HG02571 (cell line): ENCODE measurements around the gene NBL1.

ENCODE experiments used
- ATAC-seq: cut with Tn5 transposase; IDR thresholded peaks from one replicate; pipeline ENCODE4 v1.9.1; 2021; ENCODE audit warnings: mild to moderate bottlenecking, moderate library complexity; ENCODE audit not compliant: unreplicated experiment

Gene NBL1

DNA sequence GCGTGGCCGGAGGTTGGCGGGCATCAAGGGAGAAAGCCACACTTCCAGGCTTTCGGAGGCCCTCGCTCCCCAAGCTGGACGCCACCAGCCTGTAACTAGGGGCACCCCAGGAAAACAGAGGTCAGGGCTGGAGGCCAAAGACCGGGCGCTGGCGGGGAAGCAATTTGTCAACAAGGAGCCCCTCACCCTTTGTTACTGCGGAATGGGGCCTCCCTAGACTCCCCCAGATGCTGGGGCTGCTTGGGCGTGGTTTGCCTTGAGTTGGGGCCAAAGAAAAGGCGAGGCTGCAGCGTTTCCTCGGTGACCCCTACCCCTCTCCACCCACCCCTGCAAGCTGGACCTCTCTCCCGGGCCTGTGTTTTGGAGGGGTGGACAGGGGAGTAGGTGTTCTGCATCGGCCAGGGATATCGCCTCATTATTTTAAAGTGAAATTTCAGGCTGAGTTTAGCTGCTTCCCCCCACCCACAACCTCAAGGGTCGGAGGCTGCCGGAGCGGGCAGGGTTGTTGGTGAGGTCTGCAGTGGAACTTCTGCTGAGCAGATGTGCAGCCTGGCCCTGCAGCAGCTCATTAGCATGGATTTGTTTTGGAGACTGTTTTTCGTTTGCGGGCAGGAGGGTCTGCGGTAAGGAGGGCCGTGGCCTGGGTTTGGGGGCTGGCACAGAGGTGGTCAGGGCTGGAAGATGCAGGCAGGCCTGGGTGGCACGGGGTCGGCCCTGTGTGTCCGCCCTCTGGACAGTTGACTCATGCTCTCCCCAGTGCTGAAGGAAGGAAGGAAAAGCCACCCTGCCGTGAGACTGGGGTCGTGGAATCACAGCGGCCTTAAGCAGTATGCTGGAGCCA, 1.5 kb downstream of the NBL1 start:
- no peak for ATAC-seq

DNA sequence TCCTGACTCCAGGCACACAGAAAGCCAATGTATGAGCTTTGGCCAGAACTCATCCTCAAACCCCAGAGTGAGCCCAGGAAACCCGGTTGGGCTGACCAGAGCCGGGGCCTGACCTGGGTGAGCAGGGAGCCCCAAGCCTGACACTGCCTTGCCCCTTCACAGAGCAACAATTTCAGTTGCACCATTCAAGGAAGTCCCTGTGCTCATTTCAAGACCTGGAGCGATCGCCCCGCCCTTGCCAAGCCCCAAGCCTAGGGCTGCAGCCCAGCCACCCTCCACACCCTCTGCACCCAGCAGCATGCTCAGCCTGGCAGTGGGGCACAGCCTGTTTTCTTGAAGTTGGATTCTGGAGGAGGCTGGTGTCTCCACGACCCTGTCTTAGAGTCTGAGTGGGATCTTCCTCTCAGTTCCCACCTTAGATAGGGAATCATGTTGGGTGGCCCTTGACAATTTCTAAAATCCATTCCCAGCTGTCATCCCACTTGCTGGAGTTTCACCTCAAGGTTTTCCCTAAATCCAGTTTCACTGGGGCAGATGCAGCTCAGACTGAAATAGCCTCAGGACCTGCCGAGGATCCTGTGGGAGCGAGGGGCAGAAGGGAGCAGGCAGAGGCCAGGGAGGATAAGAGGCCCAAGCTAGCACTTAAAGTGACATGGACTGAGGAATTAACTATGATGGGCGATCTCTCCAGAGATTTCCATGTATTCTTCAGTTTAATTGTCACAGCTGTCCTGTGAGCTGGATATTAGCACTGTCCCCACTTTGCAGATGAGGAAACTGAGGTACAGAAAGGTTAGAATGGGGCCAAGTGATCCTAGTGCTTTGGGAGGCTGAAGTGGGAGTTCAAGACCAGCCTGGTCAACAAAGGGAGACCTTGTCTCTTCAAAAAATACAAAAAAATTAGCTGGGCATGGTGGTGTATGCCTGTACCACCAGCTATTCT, 2.5 kb downstream of the NBL1 start:
- no peak for ATAC-seq

DNA sequence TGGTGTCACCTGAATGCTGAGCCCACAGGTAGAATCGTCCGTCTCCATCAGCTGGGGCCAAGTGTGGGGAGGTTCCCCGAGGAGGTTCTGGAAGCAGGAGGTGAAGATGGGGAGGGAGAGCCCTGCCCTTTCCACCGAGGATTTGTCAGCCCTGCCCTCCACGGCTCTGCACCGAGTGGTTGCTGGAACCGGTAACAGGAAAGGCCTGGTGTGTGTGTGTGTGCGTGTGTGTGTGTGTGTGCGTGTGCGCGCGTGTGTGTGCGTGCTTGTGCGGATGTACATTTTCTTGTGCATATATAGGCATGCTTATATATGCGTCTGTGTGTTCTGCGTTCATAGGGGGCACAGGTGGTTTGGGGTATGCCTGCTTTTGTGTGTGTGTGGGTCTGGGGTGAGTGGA, 3.5 kb downstream of the NBL1 start:
- ATAC-seq = no peak

DNA sequence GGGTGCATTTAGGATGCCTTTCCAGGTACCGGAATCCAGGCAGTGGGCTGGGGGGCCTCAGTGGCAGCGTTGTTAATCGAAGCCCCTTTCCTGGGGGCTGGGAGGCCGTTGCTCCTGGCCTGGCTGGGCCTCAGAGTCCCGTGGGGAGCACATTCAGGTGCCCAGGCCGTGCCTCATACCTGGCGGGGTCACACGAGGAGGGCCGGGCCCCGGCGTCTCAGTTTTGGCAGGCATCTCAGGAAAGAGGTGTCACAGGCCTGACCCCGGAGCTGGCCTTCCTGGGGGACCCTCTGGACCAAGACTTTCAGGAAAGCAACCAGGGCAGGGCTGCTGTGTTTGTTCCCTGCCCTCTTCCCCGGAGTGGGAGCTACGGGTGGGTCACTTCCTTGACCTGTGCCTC, 4.1 kb downstream of the NBL1 start:
- ATAC-seq = no peak

DNA sequence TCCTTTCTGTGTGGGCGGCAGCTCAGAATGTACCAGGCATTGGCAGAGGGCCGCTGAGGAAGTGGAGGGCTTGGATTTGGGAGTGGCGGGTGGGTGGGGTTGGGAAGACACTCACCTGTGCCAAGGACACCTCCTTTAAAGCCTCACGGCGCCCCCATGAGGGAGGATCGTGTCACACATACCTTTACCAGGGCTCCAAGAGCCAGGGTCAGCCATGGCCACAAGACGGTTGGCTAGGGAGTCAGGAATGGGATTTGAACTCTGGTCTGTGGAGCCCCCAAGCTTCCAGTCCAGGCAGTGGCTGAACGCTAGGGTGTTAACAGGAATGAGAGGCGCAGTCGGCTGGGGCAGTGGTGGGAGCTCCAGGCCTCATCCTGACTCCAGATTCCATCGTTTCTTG, 4.6 kb downstream of the NBL1 start:
- ATAC-seq = no peak

DNA sequence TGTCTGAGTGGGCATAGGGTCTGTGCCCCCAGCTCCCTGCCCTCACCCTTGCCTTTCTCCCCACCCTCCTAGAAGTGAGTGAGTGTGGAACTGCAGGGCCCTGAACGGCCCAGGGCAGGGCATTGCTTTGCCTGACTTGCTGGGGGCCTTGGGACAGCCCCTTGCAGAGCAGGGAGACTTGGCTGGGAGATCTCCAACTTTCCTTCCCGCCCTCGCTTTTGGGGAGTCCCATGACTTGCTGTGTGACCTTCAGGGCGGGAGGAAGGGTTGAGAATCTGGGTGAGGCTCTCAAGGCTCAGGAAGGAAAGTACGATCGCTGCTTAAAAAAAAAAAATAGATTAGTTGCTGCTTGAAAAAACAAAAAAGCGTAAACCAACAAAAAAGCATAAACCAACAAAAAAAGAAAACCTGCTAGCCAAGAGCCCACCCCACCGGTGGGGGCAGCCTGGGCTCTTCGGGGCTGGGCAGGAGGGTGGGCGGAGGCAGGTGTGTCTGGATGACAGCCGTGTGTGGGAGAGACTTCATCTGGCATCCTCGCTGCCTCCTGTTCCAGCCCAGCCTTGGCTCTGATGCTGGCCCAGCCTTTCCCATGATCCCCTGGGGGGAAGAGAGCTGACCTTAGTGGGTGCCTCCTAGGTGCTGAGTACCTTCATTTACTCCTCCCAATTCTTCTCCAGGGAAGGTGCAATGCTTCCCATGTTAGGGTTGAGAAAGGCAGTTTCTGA, 6.5 kb downstream of the NBL1 start:
- no peak for ATAC-seq

DNA sequence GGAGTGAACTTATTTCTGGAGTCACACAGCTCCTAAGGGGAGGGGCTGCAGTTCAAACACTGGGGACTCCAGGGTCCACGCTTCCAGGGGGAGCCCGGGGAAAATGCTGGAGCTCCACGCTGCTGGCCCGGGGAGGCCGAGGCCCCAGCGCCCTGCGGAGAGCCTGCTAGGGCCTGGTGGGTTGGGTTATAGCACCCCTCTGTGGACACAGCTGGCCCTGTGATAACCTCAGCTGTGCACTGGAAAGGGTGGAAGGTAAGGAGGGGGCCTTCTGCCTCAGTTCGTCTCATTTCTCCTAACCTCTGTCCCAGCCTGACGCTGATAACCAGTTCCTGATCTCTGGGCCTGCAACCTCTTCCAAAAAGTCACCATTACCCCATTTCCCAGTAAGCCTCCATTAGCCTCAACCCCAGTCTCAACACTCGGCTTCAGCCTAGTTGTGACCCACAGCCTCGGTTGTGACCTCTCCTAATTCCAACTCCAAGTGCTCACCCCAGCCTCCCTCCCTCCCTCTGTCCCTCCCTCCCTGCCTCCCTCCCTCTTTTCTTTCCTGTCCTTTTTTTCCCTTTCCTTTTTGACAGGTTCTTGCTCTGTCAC, 7.1 kb downstream of the NBL1 start:
- ATAC-seq = no peak

DNA sequence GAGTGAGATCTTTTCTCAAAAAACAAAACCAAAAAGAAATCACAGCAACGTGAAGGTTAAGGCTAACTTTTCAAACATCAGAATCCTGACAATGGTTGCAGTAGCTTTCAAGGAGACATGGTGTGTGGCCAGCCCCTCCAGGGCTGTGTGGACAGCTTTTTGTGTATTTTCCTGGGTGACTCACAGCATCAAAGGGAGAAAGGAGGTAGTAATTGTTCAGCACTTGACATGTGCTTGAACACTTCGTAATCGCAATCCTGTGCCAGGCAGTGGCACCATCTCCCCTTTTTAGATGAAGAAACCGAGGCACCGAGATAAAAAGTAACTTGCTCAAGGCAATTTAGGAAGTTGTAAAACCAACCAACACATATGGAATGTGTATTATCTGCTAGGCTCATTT, 10.3 kb downstream of the NBL1 start:
- ATAC-seq = no peak

DNA sequence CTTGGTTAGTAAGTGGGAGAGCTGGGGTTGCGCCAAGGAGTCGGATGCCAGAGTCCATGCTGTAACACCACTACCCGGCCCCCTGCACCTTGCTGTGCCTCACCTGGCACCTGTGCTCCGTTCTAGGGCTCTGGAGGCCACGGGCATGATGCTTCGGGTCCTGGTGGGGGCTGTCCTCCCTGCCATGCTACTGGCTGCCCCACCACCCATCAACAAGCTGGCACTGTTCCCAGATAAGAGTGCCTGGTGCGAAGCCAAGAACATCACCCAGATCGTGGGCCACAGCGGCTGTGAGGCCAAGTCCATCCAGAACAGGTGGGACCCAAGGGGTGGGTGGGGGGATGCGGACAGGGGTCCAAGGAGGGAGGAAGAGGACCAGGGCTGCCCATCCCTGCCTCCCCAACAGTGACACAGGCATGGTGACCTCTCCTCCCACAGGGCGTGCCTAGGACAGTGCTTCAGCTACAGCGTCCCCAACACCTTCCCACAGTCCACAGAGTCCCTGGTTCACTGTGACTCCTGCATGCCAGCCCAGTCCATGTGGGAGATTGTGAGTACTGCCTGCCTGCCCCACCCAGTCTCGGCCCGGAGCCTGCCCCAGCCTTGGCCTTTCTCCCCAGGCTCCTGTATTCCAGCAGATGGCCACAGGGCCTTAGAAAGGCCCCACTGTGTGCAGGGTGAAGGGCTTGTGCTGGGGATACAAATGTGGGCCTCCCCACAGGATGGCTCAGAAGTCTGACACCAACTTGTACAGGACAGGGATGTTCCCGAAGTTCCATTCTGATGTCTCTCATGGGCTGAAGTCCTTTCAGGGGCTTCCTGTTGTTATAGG, 11.0 kb downstream of the NBL1 start:
- no peak for ATAC-seq

DNA sequence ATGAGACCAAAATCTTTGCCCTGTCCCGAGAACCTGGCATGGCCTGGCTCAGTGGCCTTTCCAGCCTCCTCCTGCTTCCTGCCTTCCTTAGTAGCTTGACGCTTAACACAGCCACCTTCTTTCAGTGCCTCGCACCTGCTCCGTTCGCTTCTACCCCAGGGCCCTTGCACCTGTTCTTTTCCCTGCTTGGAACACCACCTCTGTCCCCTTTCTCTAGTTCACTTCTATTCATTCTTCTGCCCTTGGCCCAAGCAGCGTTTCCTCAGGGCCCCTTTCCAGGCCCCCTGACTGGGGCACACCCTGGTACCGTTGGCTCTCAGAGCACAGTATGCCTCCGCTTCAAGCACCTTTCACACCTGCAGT, 11.6 kb downstream of the NBL1 start:
- no peak for ATAC-seq

DNA sequence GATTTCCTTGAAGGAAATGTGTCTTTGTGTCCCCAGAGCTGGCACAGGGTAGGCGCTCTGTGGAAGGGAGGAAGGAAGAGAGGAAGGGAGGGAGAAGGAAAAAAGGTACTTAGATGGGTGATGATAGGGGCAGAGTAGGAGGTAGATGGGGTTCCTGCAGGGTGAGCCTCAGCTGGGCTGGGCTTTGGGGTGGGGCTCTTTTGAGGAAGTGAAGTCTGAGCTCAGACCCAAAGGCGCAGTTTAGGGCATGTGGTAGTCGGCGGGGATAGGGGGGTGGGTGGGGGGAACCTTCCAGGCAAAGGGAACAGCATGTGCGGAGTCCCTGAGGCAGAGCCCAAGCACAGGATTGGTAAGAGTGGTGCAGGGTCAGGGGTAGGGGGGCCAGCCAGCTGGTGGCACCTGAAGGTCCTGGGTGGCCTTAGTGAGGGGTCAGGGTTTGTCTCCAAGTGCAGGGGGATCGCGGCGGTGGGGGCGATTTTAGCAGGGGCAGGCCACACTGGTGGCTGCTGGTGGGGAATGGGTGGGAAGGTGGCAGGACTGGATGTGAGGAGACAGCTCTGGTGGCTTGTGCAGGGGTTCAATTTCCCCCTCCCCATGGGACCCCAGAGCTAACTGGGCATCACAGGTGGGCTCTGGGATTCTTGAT, 12.1 kb downstream of the NBL1 start:
- no peak for ATAC-seq

DNA sequence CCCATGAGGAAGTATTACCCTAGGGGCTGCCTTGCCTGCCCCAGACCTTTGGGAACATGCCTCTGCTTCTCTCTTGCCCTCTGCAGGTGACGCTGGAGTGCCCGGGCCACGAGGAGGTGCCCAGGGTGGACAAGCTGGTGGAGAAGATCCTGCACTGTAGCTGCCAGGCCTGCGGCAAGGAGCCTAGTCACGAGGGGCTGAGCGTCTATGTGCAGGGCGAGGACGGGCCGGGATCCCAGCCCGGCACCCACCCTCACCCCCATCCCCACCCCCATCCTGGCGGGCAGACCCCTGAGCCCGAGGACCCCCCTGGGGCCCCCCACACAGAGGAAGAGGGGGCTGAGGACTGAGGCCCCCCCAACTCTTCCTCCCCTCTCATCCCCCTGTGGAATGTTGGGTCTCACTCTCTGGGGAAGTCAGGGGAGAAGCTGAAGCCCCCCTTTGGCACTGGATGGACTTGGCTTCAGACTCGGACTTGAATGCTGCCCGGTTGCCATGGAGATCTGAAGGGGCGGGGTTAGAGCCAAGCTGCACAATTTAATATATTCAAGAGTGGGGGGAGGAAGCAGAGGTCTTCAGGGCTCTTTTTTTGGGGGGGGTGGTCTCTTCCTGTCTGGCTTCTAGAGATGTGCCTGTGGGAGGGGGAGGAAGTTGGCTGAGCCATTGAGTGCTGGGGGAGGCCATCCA, 12.8 kb downstream of the NBL1 start:
- no peak for ATAC-seq

DNA sequence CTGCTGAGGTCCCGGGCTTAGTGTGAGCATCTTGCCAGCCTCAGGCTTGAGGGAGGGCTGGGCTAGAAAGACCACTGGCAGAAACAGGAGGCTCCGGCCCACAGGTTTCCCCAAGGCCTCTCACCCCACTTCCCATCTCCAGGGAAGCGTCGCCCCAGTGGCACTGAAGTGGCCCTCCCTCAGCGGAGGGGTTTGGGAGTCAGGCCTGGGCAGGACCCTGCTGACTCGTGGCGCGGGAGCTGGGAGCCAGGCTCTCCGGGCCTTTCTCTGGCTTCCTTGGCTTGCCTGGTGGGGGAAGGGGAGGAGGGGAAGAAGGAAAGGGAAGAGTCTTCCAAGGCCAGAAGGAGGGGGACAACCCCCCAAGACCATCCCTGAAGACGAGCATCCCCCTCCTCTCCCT, 13.4 kb downstream of the NBL1 start:
- no peak for ATAC-seq

DNA sequence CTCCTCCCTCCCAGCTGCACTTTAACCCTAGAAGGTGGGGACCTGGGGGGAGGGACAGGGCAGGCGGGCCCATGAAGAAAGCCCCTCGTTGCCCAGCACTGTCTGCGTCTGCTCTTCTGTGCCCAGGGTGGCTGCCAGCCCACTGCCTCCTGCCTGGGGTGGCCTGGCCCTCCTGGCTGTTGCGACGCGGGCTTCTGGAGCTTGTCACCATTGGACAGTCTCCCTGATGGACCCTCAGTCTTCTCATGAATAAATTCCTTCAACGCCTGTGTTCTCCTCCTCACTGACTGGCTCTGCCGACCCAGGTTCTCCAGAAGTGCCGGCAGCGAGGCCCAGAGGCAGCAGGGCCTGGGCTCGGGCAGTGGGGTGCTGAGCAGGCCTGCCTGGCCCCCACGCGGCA, 14.1 kb downstream of the NBL1 start:
- ATAC-seq = no peak

DNA sequence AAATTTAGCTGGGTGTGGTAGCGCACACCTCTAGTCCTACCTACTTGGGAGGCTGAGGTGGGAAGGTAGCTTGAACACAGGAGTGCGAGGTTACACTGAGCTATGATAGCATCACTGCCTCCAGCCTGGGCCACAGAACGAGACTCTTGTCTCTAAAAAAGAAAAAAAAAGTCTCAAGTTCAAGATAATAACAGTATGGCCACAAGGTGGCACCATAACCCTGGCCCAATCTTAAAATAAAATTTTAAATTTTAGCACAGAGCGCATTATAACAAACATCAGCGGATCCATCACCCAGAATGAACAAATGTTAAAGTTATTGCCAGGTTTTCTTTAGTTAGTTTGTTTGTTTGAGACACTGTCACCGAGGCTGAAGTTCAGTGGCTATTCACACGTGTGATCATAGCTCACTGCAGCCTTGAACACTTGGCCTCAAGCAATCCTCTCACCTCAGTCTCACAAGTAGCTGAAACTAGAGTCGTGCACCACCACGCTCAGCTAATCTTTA, 17.7 kb downstream of the NBL1 start:
- no peak for ATAC-seq

DNA sequence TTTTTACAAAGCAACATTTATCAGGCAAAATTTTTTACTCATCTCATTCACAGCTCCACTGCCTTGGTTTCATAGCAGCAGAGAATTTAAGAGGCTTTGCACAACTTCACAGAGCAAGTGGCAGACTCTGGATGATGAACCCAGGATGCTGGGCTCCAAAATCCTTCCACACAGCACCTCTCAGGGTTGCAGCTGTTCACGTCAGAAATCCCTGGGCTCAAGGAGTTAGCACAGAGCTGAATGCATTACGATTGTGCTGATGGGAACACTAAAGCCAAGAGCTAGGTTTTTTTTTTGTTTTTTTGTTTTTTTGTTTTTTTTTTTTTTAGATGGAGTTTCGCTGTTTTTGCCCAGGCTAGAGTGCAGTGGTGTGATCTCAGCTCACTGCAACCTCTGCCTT, 18.2 kb downstream of the NBL1 start:
- no peak for ATAC-seq

DNA sequence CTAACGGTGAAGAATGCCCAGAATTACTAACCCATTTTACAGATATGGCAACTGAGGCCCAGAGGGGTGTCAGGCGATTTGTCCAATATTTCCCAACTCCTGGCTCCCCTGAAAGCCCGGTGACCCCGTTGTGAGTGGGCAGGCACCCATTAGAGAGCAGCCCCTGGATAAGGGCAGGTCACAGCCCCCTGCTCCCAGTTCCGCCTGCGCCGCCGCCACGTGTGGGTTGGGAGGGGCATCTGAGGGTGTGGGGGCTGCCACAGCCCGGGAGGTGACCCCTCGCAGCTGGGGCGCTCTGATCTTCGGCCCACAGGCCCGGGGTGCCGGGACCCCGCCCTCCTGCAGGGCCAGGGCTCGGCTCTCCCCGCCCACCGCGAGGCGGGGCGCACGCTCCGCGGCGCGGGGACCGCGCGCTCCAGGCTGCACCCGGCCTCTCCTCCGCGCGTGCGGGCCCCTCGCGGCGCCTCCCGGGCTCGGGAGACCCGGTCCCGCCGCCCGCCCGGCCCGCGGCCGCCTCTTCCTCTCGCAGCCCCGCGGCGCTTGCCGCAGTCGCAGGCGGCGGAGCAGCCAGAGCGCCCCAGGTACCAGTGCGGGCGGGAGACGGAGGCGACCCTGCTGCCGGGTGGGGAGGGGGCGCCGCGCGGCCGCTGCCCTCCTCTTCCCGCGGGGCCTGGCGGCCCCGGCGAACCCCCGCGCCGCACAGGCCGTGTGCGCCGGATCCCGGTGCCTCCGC, 20.5 kb downstream of the NBL1 start, which contains the start of gene HTR6:
Gene HTR6, plus strand, starts transcription at position 423 of the 733 bp plus-strand sequence. CDS start 879 bp downstream, outside the sequence.
- ATAC-seq = no peak

DNA sequence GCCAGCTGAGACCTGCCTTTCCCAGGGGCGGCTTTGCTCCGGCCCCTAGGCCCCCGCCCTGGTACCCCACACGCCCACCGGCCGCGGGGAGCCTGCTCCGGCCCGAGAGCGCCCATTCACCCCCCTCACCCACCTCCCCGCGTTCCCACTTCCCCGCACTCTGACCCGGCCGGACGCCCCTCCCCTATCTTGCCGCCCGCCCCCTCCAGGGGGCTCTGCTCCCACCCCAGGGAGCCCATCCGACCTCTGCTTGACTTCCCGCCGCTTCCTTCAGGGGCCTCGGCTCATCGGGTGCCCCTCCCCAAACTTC, 21.0 kb downstream of the NBL1 start:
- ATAC-seq = no peak
